CD4-positive, alpha-beta T cell treated with Interleukin-12 subunit alpha and Interleukin-12 subunit beta, for 1 hour (primary cell): ENCODE data around the gene ARHGAP10.

Experiments
- DNase-seq: peaks from one replicate; pipeline ENCODE4 v3.0.0-alpha.2; 2020

Gene ARHGAP10

DNA sequence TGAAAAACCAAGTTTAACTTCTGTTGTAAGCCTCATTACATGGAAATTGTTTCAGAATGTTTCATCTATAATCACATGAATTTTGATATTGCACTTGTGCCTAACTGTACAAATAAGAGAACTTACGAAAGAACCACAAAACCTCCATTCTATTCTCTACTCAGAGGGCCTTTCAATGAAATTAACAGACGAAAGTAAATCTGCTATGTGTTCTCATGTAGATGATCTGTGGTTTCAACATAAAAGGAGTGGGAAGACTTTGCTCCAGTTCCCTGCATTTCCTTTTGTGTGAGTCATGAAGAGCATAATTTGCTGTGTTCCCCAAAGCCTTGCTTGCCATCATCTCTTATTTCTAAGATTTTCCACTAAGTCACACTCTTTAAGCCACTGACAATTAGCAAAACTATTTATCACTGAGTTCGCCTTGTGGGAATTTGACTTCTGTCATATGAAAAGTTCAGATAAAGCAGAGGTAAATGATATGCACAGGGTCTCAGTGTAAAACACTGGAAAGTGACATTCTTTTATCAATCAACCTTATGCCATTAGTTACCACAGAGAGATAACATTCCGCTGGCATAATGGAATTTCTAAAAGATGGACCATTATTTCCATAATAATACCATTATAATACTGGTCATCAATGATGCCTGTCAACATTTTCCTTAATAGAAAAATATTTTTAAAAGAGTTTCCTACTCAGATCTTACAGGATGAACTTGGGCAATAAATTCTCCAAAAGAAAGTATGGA, 380.5 kb downstream of the ARHGAP10 start:
- DNase-seq: no peak

DNA sequence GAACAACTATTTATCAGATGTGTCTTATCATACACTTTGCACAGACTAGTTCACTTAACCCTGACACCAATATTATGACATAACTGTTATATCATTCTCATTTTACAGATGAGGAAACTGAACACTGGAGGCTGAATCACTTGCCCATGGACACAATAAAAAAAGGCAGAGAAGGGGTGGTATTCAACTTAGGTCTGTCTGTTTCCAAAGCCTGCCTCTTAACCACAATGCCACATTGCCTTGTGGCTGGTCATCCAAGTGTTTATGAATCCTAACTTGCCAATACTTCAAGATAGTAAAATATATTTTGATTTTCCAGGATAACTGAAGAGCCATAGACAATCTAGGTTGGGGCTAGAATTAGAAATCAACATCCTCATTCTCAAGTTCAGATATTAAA, 382.5 kb downstream of the ARHGAP10 start:
- no peak for DNase-seq

DNA sequence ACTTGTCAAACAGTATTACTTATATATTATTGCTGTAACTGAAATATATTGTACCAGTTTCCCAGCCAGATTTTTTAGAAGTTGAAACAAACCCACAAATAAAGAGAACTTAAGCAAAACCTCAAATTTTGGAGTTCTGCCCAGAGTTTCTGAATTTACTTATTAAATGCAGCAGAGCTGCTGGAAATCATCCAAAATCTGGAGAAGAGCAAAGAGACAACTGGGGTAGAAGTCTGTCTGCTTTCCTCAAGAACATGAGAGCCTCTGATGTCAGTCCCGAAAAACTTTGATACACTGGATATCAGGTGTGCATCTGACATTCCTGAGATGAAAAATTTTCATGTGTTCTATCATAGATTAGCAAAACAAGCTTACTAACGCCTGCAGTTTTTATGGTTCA, 384.4 kb downstream of the ARHGAP10 start:
- DNase-seq: no peak

DNA sequence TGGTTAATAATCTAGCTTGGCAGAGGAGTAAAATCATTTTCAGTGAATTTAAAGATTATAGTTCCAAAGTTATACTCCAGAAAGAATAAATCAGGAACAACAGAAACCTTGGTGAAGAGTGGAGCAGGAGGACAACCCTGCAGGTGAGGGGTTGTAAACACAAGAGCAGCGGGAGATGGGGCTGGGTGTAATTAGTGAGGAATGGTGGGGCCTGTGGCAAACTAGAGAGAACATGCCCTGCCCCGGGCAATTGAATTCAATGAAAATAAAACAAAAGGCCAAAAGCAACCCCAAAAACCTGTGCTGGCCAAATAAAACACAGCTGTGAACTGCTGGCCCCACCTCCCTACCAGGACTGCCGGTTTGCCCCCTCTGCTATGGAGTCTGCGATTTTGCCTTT, 385.1 kb downstream of the ARHGAP10 start:
- no peak for DNase-seq

DNA sequence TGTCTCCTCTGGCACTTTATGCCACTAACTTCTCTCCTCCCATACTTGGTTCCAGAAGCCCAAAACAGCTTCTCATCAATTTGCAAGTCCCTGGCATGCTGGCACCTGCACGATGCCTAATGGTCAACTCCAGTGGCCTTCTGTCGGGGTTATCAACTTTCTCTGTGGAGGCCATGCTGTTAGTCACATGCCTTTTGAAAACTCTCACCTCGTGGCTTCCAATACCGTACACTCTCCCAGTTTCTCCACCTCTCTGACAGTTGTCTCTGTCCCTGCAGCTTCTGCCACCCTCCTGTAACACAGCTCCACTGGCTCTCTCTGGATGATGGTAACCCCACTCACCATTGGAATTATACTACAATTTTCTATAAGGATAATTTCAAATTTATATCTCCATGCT, 386.3 kb downstream of the ARHGAP10 start:
- no peak for DNase-seq

DNA sequence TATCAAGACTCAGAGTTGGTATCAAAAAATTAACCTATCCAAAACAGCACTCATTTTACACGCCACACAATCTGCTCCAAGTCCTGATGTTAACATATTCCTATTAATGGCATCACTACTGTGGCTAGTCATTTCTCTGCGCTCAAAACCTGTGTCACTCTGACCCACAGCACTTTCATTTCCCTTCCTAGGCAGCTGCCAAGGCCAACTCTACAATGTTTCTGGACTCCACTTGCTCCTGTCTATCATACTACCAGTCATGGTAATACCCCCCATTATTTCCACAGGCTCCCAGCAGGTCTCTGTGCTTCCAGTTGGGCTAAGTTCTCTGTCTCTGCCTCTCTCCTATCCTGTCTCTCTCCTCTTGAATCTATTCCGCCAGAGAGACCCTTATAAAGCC, 386.7 kb downstream of the ARHGAP10 start:
- DNase-seq: no peak

DNA sequence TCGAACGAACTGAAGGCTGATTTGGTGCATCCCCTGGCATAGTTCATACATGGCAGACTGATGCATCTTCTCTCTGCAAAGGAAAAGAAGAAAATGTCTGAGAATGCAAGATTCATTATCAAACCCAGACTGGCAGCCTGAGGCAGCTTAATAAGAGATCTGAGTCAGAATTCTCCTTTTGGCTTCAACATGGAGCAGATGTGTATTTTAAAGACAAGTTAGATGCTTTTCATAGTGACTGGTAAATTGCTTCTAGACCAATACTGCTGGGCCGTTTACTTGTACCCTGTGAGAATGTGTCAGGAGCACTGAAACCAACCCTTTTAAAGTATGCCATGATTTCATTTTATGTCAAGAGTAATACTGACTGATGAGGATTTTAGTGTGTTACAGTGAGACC, 388.3 kb downstream of the ARHGAP10 start:
- no peak for DNase-seq
